Ramos (cell line): ENCODE measurements around the gene DUOXA1.

Source experiments
- in situ Hi-C: fragments of 300-500 bp; cut with MboI; formaldehyde crosslinking; loops from one replicate; pipeline ENCODE4 v1.14.3; 2022; ENCODE audit warnings: low sequenced_read_pairs; ENCODE audit not compliant: unreplicated experiment

The DUOXA1 gene

DNA sequence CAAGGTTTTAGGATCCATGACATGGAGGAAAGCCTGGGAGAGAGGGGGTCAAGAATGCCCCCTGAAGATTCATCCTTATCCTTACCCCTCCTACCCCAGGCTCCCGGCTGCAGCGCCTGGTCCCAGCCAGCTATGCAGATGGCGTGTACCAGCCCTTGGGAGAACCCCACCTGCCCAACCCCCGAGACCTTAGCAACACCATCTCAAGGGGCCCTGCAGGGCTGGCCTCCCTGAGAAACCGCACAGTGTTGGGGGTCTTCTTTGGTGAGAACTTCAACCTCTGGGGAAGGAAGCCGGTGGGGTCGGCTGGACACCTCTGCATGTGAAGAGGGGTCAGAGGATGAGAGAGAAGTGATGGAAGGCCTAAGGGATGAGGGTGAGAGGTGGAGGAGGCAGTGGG is 4.4 kb upstream of the DUOXA1 start:
- in situ Hi-C loops, result no loop called here

GRCh38 chr15:45133561-45133920 is 3.9 kb upstream of the DUOXA1 start:
- in situ Hi-C loops, result no loop called here

DNA sequence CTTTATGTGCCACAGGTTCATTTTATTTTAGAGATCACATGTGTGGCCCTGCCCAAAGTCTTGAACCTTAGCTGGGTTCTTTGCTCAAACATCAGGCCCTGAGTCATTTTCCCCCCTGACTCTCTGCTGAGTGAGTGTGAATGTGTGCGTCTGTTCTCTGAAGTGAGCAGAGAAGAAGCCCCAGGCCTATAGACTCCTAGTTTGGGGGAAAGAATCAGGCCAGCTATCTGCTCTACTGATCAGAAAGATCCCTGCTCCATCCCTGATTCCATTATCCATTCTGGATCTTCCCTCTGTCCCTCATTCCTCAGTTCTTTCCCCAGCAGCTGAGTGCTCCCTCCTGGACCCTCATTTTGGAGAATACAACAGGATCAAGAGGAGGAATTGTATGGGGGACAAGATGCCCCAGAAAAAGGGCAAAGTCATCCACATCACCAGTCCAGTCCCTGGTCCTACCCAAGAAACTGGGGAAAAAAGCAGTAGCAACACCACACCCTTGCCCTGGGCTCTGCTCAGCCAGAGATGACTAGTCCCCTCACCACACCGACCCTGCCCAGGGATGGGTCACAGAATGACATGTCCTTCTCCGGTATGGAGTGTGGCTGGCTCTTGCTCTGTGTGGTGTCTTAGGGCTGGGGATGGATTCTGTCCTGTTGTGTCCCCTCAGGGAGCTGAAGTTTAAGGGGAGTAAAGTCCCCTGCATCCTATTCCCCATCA is 3.3 kb upstream of the DUOXA1 start:
- in situ Hi-C loops, result no loop called here

DNA sequence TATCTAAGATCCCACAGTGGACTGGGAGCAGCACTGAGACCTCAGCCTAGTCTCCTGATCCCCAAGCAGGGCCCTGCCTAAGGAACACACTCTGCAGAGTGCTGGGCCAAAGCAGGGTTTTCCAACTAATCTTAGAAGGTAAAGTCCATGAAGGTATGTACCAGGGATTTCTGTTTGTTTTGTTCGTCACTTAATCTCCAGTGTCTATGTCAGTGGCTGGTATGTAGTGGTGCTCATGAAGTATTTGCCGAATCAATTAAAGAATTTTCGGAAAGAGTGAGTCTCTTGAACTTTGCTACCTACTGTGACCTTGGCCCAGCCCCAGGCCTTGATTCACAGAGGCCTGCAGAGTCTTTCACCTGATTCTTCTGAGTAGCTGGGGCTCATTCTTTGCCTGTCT is 1.8 kb upstream of the DUOXA1 start:
- in situ Hi-C loops, result no loop called here

- in situ Hi-C loops, result no loop called here
Observed at GRCh38 chr15:45130291-45131000, 767 bp upstream of the DUOXA1 start.

DNA sequence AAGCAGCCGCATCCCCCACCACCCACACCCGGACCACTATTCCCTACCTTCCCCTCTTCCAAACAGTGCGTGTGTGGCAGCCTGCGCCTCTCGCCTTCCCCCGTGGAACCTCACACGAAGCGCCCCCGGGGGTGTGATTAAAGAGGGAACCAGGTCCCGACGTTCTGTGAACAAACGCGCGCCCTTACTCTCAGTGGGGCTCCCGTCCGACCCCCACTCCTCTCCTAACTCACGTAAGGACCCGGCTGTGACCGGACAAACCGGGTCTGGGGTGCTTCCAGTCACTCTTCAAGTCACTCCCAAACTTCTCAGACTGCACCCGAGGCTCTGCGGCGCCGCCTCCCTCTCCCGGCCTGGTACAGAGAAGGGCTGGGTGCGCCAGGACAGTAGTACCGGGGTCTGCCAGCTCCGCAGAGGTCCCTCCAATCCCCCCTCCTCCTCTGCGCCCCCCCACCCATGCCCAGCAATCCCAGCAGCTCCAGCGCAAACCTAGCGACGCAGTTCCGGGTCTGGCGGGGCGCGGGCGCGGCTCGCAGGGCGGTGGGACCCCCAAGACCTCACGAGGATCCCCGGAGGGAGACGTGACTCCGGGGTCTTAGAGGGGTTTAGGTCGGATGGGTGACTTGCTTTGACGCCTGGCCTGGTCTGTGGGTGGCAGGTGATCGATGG is 574 bp downstream of the DUOXA1 start:
- in situ Hi-C loops, result no loop called here

DNA sequence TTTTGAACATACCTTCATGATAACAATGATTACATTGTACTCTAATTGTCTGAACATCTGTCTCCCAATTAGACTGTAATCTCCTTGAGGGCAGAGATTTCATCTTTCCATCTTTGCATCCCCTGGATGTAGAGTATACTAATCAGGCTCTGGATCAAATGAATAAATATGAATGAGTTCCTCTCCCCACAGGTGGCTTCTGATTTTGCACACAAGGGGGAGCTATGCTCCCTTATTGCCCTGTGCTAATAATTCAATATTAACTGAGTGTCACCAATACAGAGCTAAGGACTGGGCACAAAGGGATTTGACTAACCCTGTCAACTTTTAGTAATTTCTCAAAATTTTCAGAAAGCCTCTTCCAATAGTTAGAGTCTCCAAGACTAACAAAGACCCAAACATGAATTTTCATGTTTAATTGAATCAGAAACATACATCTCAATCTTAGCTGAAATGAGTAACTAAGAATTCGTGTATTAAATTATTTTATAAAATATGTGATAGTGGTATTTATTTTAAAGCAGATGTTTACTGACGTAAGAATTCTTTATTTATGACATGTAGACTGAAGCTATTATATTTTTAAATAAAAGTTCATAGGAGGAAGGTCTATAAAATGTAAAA is 3.0 kb downstream of the DUOXA1 start:
- in situ Hi-C loops, result no loop called here

GRCh38 chr15:45123397-45123796 is 6.3 kb downstream of the DUOXA1 start:
- in situ Hi-C loops, result no loop called here

GRCh38 chr15:45122719-45123118 is 7.0 kb downstream of the DUOXA1 start:
- in situ Hi-C loops, result no loop called here

- in situ Hi-C loops, result no loop called here
Observed at GRCh38 chr15:45121706-45122417, 7.8 kb downstream of the DUOXA1 start.

DNA sequence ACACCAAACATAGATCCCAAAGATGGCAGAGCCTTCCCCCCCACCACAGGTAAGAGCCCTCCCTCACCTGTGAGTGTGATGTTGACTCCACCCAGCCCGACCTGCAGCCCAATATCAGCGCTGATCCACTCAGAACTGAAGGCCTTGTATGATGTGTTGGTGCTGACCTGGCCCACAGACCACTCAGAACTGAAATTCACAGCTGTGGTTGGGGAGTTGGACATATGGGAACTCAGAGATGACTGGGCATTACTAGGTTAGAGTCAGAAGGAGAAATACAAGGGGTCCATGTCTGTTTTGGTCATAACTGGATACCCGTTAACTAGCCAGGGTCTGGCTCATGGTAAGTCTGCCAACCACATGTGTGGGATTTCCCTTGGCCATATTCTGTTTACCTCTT is 8.7 kb downstream of the DUOXA1 start:
- in situ Hi-C loops, result no loop called here

GRCh38 chr15:45120081-45120972 is 9.4 kb downstream of the DUOXA1 start:
- in situ Hi-C loops, result no loop called here

DNA sequence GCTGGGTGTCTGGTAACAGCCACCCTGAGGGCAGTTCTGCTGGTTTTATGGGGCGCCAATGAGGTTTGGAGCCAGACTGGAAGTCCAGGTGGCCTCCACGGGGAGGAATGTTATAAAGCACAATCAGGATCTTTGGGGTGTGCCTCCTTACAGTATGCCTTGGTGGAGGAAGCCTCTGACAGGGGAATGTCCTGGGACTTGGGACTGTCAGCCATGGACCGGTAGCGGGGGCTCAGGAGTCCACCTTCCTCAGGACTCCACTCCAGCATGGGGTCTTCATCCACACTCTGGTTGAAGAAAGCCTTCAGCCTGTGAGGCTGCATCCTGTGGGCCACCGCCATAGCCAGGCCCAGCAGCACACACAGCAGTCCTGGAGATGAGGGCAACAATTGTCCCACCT is 10.7 kb downstream of the DUOXA1 start:
- in situ Hi-C loops, result no loop called here

GRCh38 chr15:45118131-45118588 is 11.5 kb downstream of the DUOXA1 start:
- in situ Hi-C loops, result no loop called here

DNA sequence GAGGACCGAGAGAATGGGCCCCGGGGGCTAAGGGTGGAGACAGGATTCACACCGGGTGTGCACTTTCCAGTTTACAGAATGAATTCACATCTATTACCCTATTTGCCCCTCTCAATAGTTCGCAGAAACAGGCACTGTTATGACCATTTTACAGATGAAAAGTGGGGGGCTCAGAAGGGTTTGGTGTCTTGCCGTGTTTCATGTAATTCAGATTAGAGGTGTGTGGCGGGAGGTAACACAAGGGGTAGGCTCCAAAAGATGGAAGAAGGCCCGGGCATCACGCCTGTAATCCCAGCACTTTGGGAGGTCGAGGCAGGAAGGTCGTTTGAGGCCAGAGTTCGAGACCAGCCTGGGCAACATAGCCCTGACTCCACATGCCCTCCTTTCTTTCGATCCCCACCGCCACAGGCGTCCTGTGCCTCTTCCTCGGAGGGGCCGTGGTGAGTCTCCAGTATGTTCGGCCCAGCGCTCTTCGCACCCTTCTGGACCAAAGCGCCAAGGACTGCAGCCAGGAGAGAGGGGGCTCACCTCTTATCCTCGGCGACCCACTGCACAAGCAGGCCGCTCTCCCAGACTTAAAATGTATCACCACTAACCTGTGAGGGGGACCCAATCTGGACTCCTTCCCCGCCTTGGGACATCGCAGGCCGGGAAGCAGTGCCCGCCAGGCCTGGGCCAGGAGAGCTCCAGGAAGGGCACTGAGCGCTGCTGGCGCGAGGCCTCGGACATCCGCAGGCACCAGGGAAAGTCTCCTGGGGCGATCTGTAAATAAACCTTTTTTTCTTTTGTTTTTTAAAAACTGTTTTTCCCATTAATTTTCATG is 12.2 kb downstream of the DUOXA1 start:
- in situ Hi-C loops, result no loop called here

DNA sequence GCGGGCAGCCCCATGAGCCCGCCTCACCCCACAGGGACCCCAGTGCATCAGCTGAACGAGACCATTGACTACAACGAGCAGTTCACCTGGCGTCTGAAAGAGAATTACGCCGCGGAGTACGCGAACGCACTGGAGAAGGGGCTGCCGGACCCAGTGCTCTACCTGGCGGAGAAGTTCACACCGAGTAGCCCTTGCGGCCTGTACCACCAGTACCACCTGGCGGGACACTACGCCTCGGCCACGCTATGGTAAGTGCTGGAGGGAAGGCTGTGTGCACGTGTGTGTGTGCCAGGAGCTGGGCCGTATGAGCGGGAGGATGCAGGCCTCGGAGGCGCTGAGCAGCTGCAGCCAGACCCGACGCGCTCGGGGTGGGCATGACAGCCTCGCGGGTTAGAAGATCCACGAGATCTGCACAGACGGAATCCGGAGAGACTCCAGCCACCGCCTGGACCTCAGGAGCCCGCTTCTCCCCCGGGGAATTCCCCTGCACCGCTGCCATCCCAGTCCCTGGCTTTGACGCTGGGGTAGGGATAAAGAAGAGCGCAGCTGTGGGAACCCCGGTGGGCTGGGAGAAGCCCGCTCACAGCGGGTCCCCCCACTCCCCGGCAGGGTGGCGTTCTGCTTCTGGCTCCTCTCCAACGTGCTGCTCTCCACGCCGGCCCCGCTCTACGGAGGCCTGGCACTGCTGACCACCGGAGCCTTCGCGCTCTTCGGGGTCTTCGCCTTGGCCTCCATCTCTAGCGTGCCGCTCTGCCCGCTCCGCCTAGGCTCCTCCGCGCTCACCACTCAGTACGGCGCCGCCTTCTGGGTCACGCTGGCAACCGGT is 13.0 kb downstream of the DUOXA1 start:
- in situ Hi-C loops, result no loop called here

DNA sequence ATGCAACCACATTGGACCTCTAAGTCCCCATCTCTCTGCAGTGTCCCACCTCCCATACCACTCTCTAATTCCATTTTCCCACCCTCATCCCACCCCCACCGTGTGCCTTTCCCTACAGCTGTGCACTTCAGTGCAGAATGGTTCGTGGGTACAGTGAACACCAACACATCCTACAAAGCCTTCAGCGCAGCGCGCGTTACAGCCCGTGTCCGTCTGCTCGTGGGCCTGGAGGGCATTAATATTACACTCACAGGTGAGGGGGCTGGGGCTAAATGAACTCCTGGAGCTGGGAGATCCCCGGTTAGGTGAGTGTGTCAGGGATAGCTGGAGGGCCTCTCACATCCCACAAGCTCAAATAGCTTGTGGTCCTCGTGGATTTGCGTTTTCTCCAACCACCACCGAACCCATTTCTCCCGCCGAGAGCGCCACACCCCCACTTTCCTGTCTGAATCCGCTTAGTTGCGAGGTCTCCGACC is 13.6 kb downstream of the DUOXA1 start:
- in situ Hi-C loops, result no loop called here
